ENCODE results near the gene CAMTA1. TPM values are rescaled to one million over a fixed set of nuclear protein-coding genes. Genes with fewer than 3 reads are reported as not detected.

The CAMTA1 gene
- total RNA-seq, 6 donors from 2014 or later: 38.8 to 74.0 (median 46.1) TPM

DNA sequence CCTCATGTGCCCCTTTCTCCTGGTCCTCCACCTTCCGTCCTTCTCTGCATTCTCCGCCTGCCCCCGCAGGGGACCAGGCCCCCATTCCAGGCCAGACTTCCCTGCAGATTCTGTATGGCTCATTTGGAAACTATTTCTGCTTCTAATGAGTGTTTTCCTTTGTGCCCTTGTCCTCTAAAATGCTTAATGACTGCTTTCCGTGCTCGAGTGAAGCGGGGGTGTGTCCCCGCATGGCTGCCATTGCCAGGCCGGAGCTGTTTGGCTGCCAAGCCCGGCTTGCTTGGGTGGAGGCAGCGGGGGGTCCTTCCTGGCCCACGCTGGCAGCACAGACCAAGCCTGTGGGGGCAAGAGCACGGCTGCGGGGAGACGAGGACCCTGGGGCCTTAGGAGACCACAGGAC, 686.6 kb downstream of the CAMTA1 start:
- H3K4me3 ChIP-seq: no peak overlapping the region
- no peaks in the 10 kb centered on the region for H3K36me3 ChIP-seq
- peaks cover 8 to 35% (median 27%) of the 10 kb centered on the region in 4 donors for H3K4me1 ChIP-seq
- 56 to 74% methylated on average over 7 to 14 of the region's 14 CpGs for WGBS, 2 donors
- peak overlapping the region in 2 of 4 donors; percentile 65 to 79 for H3K27ac ChIP-seq
- no peaks in the 10 kb centered on the region for H3K9me3 ChIP-seq
- peak; percentile 57 to 72 for DNase-seq
- no peaks in the 10 kb centered on the region for H3K27me3 ChIP-seq
- TF ChIP-seq POLR2A (IDR thresholded peaks at IDR 0.05) (no peak), EP300 (IDR thresholded peaks at IDR 0.05) (peak in 1 of 4 donors; percentile 29), POLR2AphosphoS5 (IDR thresholded peaks at IDR 0.05) (no peak)
- ATAC-seq (ENCODE audit: low FRiP score in 2 of 2): peak in 1 of 2 donors; percentile 0

- peak in 1 of 2 donors; percentile 39 for ATAC-seq (ENCODE audit: low FRiP score in 2 of 2)
- Histone ChIP-seq H3K4me1 (peaks cover 8 to 40% (median 33%) of the 10 kb centered on the region in 4 donors), H3K27ac (peak overlapping the region in 1 of 4 donors; percentile 19), H3K36me3 (no peaks in the 10 kb centered on the region), H3K4me3 (no peak overlapping the region), H3K27me3 (no peaks in the 10 kb centered on the region), H3K9me3 (no peaks in the 10 kb centered on the region)
- WGBS, 2 donors: 86 to 94% methylated on average over 3 to 13 of the region's 13 CpGs
- TF ChIP-seq POLR2A (IDR thresholded peaks at IDR 0.05): no peak
- TF ChIP-seq POLR2AphosphoS5 (IDR thresholded peaks at IDR 0.05): peak in 1 of 2 donors; percentile 23
- peak; percentile 56 to 89 for DNase-seq
These were observed 688.2 kb downstream of the CAMTA1 start for GRCh38 chr1:7473223-7474142.

- Histone ChIP-seq H3K4me1 (peaks cover 9 to 46% (median 38%) of the 10 kb centered on the region in 4 donors), H3K27me3 (no peaks in the 10 kb centered on the region), H3K9me3 (no peaks in the 10 kb centered on the region), H3K4me3 (no peak overlapping the region), H3K27ac (no peak overlapping the region), H3K36me3 (no peaks in the 10 kb centered on the region)
- TF ChIP-seq POLR2A (IDR thresholded peaks at IDR 0.05): no peak
- TF ChIP-seq EP300 (IDR thresholded peaks at IDR 0.05): no peak
- no peak for TF ChIP-seq POLR2AphosphoS5 (IDR thresholded peaks at IDR 0.05)
- no peak for TF ChIP-seq CTCF (IDR thresholded peaks at IDR 0.05)
- WGBS, 2 donors: 86 to 91% methylated on average over 3 of the region's 3 CpGs
- no peak for DNase-seq
- no peak for ATAC-seq (ENCODE audit: low FRiP score in 2 of 2)
These were observed 688.9 kb downstream of the CAMTA1 start for GRCh38 chr1:7474143-7474490.

GRCh38 chr1:7474786-7475502, 689.7 kb downstream of the CAMTA1 start:
- H3K27me3 ChIP-seq: no peaks in the 10 kb centered on the region
- TF ChIP-seq POLR2AphosphoS5 (IDR thresholded peaks at IDR 0.05) (no peak), EP300 (IDR thresholded peaks at IDR 0.05) (no peak), POLR2A (IDR thresholded peaks at IDR 0.05) (no peak), CTCF (IDR thresholded peaks at IDR 0.05) (no peak)
- H3K4me3 ChIP-seq: no peak overlapping the region
- H3K4me1 ChIP-seq: peaks cover 11 to 48% (median 38%) of the 10 kb centered on the region in 4 donors
- ATAC-seq (ENCODE audit: low FRiP score in 2 of 2): no peak
- H3K27ac ChIP-seq: no peak overlapping the region
- 91 to 94% methylated on average over 12 to 13 of the region's 13 CpGs for WGBS, 2 donors
- H3K36me3 ChIP-seq: no peaks in the 10 kb centered on the region
- no peaks in the 10 kb centered on the region for H3K9me3 ChIP-seq
- peak in 1 of 2 donors; percentile 64 for DNase-seq

DNA sequence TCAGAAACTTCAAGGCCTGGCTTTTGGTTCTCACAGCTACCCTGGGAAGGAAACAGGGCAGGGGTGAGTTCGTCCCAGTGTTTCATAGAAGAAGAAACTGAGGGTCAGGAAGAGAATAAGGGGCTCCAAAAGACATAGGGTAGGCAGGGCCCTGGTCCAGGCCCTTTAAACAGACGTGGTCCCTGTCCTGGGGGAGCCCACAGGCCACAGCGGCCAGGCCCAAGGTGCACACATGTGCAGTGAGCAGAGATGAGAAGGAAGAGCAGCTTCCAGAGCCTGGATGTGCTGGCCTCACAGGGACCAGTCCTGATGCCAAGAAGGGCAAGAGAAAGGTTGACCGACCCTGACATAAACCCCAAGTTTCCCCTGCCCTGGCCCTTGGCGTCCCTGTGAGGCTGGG, 690.4 kb downstream of the CAMTA1 start:
- Histone ChIP-seq H3K36me3 (no peaks in the 10 kb centered on the region), H3K4me3 (no peak overlapping the region), H3K27ac (no peak overlapping the region), H3K27me3 (no peaks in the 10 kb centered on the region), H3K9me3 (no peaks in the 10 kb centered on the region), H3K4me1 (peaks cover 11 to 47% (median 36%) of the 10 kb centered on the region in 4 donors)
- DNase-seq (peak in 1 of 2 donors; percentile 51), ATAC-seq (ENCODE audit: low FRiP score in 2 of 2) (no peak)
- TF ChIP-seq POLR2AphosphoS5 (IDR thresholded peaks at IDR 0.05) (no peak), POLR2A (IDR thresholded peaks at IDR 0.05) (no peak)
- WGBS, 2 donors: 92 to 95% methylated on average over 5 of the region's 5 CpGs

- Histone ChIP-seq H3K27ac (no peak overlapping the region), H3K27me3 (no peaks in the 10 kb centered on the region), H3K4me1 (peaks cover 4 to 40% (median 31%) of the 10 kb centered on the region in 4 donors), H3K36me3 (no peaks in the 10 kb centered on the region), H3K4me3 (no peak overlapping the region), H3K9me3 (no peaks in the 10 kb centered on the region)
- WGBS, 2 donors: 83 to 100% methylated on average over 2 of the region's 2 CpGs
- ATAC-seq (ENCODE audit: low FRiP score in 2 of 2): no peak
- DNase-seq: no peak
- TF ChIP-seq POLR2A (IDR thresholded peaks at IDR 0.05) (no peak), EP300 (IDR thresholded peaks at IDR 0.05) (no peak), POLR2AphosphoS5 (IDR thresholded peaks at IDR 0.05) (no peak), CTCF (IDR thresholded peaks at IDR 0.05) (no peak)
These were observed 691.1 kb downstream of the CAMTA1 start for GRCh38 chr1:7476402-7476801.

All from upper lobe of left lung (tissue), 6 donors.